MM.1S (cell line): ENCODE measurements around the gene SPA17.

ENCODE experiments used
- CTCF ChIP-seq: fragments of 300-600 bp; sonication (generic); IDR thresholded peaks from 2 replicates; pipeline ENCODE4 v1.5.1; 2016; ENCODE audit warnings: antibody characterized with exemption, low read length, mixed read lengths
- EZH2 ChIP-seq: fragments of 300-600 bp; sonication (generic); optimal IDR thresholded peaks from 2 replicates; pipeline ENCODE3; 2017; ENCODE audit warnings: low read depth, mild to moderate bottlenecking, antibody characterized with exemption, low read length, mixed read lengths
- EZH2phosphoT487 ChIP-seq: fragments of 300-600 bp; sonication (generic); IDR thresholded peaks from 2 replicates; pipeline ENCODE4 v1.6.1; 2018; ENCODE audit warnings: antibody characterized with exemption, low read length

GRCh38 chr11:124633355-124633754 is 40.3 kb upstream of the SPA17 start:
- TF ChIP-seq CTCF (peak; percentile 28; the same call in 1 of the 2 replicates), EZH2 (no peak), EZH2phosphoT487 (no peak)
